ENCODE results near the gene ARF4. TPM values are rescaled to one million over a fixed set of nuclear protein-coding genes. Genes with fewer than 3 reads are reported as not detected.

The ARF4 gene
- total and polyA plus RNA-seq, 10 donors = 41.1 to 88.7 (median 75.3) TPM

DNA sequence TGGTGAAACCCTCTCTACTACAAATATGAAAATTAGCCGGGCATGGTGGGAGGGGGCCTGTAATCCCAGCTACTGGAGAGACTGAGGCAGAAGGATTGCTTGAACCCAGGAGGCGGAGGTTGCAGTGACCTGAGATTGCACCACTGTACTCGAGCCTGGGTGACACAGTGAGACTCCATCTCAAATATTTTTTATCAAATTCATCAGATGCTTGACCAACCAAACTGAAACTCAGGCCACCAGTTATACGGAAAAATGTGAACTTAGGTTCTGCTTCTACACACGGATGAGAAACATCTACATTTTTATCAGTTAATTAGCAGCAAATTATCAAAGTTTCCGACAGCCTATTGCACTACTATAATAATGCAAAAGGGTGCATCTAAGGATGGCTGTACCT, 4.8 kb downstream of the ARF4 start:
- DNase-seq = no peak
- TF ChIP-seq, protein P1, sequence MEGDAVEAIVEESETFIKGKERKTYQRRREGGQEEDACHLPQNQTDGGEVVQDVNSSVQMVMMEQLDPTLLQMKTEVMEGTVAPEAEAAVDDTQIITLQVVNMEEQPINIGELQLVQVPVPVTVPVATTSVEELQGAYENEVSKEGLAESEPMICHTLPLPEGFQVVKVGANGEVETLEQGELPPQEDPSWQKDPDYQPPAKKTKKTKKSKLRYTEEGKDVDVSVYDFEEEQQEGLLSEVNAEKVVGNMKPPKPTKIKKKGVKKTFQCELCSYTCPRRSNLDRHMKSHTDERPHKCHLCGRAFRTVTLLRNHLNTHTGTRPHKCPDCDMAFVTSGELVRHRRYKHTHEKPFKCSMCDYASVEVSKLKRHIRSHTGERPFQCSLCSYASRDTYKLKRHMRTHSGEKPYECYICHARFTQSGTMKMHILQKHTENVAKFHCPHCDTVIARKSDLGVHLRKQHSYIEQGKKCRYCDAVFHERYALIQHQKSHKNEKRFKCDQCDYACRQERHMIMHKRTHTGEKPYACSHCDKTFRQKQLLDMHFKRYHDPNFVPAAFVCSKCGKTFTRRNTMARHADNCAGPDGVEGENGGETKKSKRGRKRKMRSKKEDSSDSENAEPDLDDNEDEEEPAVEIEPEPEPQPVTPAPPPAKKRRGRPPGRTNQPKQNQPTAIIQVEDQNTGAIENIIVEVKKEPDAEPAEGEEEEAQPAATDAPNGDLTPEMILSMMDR (IDR thresholded peaks at IDR 0.05 in 8 of 11, conservative IDR thresholded peaks at IDR 0.05 in 3 of 11) = no peak
- TF ChIP-seq POLR2A (IDR thresholded peaks at IDR 0.05) (no peak), POLR2AphosphoS5 (IDR thresholded peaks at IDR 0.05) (no peak)
- Histone ChIP-seq H3K27ac (no peak overlapping the region), H3K9me3 (no peaks in the 10 kb centered on the region), H3K27me3 (replicated peaks in 1 of 7) (no peaks in the 10 kb centered on the region), H3K4me3 (no peak overlapping the region), H3K4me1 (peaks cover 19 to 80% (median 57%) of the 10 kb centered on the region in 6 donors), H3K36me3 (peaks cover 0 to 34% (median 4%) of the 10 kb centered on the region in 6 donors)
- intact Hi-C loops (cut with DNase I; ENCODE audit: low total_unique reads) = loop anchor here (10.0 kb wide), 1 partner anchor 162 kb away; the partner anchor contains the start of gene SLMAP
- WGBS, 5 donors = 66 to 76% (median 76%) methylated on average over 6 of the region's 6 CpGs

DNA sequence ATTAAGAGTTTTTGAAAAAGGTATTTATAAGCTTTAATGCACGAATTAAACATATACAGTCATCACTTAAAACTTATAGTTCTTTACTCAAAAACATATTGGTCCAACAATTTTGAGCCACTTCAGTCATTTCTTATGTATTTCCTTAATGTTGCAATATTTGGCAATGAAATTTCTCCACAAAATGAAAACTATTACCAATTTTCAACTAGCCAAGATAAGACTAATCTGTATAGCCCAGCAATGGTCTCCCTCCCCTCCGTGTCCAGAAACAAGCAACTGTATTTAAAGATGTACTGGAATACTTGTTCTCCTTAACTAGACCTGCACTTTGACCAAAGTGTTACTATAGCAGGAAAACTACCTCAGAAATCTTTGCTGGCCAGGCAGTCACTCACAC, 9.2 kb downstream of the ARF4 start:
- Histone ChIP-seq H3K36me3 (peaks cover 0 to 57% (median 10%) of the 10 kb centered on the region in 6 donors), H3K9me3 (no peaks in the 10 kb centered on the region), H3K27me3 (replicated peaks in 1 of 7) (no peaks in the 10 kb centered on the region), H3K4me1 (peaks cover 0 to 86% (median 37%) of the 10 kb centered on the region in 6 donors), H3K4me3 (no peak overlapping the region), H3K27ac (no peak overlapping the region)
- TF ChIP-seq POLR2AphosphoS5 (IDR thresholded peaks at IDR 0.05) (no peak), POLR2A (IDR thresholded peaks at IDR 0.05) (no peak)
- TF ChIP-seq, protein P1 (IDR thresholded peaks at IDR 0.05 in 8 of 11, conservative IDR thresholded peaks at IDR 0.05 in 3 of 11) = no peak
- intact Hi-C loops (cut with DNase I; ENCODE audit: low total_unique reads) = no loop called here
- WGBS, 5 donors = 69 to 87% (median 82%) methylated on average over 2 of the region's 2 CpGs
- DNase-seq = no peak

DNA sequence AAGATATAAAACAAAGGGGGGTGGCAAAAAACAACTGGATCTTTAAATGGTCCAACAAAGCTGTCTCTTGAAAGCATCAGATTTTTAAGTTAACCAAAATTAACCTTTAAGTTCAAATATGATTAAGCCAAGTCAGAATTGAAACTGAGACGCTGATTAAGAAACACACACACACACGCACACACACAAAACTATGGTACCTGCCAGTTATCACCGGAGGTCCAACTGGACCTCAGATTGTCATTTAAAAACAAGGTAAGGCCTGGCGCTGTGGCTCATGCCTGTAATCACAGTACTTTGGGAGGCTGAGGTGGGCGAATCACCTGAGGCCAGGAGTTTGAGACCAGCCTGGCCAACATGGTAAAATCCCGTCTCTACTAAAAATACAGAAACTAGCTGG, 10.4 kb downstream of the ARF4 start:
- TF ChIP-seq POLR2A (IDR thresholded peaks at IDR 0.05) (no peak), POLR2AphosphoS5 (IDR thresholded peaks at IDR 0.05) (no peak)
- TF ChIP-seq, protein P1 (IDR thresholded peaks at IDR 0.05 in 8 of 11, conservative IDR thresholded peaks at IDR 0.05 in 3 of 11) = no peak
- H3K36me3 ChIP-seq = peaks cover 0 to 68% (median 16%) of the 10 kb centered on the region in 6 donors
- WGBS, 5 donors = 65 to 85% (median 77%) methylated on average over 6 of the region's 6 CpGs
- no peak overlapping the region for H3K27ac ChIP-seq
- intact Hi-C loops (cut with DNase I; ENCODE audit: low total_unique reads) = no loop called here
- DNase-seq = no peak
- peaks cover 0 to 84% (median 28%) of the 10 kb centered on the region in 6 donors for H3K4me1 ChIP-seq
- H3K27me3 ChIP-seq (replicated peaks in 1 of 7) = no peaks in the 10 kb centered on the region
- H3K9me3 ChIP-seq = no peaks in the 10 kb centered on the region
- no peak overlapping the region for H3K4me3 ChIP-seq

DNA sequence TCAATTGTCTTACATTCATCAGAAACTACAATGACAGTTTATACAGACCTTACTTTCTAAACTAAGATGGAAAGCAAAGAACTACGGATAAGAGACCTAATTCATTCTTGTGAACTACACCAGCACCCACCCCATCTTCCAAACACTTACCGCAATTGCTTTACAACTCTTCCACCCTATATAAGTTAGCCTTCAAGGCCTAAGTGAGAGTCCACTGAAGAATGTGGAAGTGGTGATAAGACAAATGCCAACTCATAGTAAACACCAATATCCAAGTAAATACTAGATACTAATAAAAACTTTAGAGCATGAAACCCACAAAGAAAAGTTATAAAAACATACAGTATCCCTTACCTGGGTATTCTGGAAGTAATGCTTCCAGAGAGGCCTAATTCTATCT, 13.6 kb downstream of the ARF4 start:
- peaks cover 0 to 64% (median 24%) of the 10 kb centered on the region in 6 donors for H3K4me1 ChIP-seq
- H3K9me3 ChIP-seq = no peaks in the 10 kb centered on the region
- no peak for DNase-seq
- WGBS, 5 donors = 90 to 97% (median 93%) methylated on average over 2 of the region's 2 CpGs
- TF ChIP-seq POLR2AphosphoS5 (IDR thresholded peaks at IDR 0.05) = no peak
- no peak for TF ChIP-seq POLR2A (IDR thresholded peaks at IDR 0.05)
- TF ChIP-seq, protein P1 (IDR thresholded peaks at IDR 0.05 in 8 of 11, conservative IDR thresholded peaks at IDR 0.05 in 3 of 11) = no peak
- intact Hi-C loops (cut with DNase I; ENCODE audit: low total_unique reads) = no loop called here
- H3K4me3 ChIP-seq = no peak overlapping the region
- H3K36me3 ChIP-seq = peaks cover 0 to 81% (median 23%) of the 10 kb centered on the region in 6 donors
- no peak overlapping the region for H3K27ac ChIP-seq
- no peaks in the 10 kb centered on the region for H3K27me3 ChIP-seq (replicated peaks in 1 of 7)

Measured in spleen (tissue), 11 donors.